D721Med (cell line): ENCODE measurements around the gene MAMLD1.

ENCODE experiments used
- DNase-seq: peaks from one replicate; pipeline ENCODE4 v3.0.0; 2011; ENCODE audit warnings: low spot score; ENCODE audit not compliant: insufficient read length
- FAIRE-seq: peaks from 2 replicates; lab custom pipeline; 2011; peaks lifted over from hg19 to GRCh38; lab: Jason Lieb, UNC
- TF ChIP-seq, protein P1 (sequence below): IDR thresholded peaks from 2 replicates; pipeline ENCODE4 v1.5.1; 2012; ENCODE audit warnings: mild to moderate bottlenecking, control low read depth; ENCODE audit not compliant: insufficient read depth; ENCODE audit errors: missing control alignments

Gene MAMLD1

DNA sequence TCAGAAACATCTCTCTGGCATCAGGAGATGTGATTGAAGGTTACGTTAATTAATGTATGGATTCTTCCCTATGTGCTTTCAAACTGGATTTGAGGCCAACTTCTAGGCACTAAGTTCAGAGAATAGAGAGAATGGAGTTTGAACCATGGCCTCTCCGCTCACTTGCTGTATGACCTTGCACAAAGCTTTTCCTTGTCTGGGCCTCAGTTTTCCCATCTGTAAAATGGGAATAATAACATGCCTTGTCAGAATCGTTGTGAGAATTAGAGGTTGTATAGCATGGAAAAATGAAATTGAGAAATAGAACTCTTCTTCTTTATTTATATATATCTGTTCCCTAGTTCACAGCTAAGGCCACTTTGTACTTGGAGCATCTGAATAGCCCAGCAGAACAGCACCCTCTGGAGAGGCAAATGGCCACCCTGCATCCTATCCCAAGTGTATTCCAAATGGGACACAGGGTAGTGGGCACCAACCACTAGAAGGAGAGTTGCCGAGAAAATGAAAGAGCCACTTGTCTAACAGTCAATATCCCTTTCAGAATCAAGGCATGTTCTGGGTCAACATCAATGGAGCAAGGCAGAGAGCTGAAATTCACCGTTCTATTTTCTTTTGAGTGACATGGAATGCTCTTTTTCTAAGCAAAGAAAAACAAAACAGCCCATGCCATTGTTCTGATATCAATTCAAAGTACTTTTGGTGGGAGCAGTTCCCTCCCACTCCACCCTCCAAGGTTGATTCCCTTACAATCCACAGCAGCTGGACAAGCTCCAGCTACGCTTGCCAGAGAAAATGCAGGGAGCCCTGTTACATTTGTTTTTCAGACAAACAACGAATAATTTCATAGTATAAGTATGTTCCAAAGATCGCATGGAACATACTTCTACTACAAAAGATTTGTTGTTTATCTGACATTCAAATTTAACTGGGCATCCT is 182.0 kb downstream of the MAMLD1 start:
- DNase-seq, result no peak

DNA sequence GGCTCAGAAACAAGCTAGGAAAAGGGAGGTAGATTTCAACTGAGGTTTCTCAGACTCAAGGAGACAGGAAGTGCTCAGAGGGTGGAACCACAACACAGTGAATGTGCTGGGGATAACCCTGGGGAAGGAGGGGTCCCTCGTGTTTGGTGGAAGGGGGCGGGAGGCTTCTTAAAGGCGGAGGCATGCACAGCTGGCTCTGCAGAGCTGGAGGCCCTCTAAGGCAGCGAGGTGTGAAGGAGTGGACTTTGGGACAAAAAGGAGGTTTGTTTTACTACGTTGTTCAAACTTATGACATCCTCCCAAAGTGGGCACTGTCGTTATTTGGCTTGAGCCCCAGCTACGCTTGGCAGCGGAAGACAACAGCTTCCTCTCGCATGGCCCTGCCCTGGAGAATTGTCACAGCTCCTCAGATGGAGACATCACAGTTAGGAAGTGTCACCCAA is 183.6 kb downstream of the MAMLD1 start:
- TF ChIP-seq, protein P1, sequence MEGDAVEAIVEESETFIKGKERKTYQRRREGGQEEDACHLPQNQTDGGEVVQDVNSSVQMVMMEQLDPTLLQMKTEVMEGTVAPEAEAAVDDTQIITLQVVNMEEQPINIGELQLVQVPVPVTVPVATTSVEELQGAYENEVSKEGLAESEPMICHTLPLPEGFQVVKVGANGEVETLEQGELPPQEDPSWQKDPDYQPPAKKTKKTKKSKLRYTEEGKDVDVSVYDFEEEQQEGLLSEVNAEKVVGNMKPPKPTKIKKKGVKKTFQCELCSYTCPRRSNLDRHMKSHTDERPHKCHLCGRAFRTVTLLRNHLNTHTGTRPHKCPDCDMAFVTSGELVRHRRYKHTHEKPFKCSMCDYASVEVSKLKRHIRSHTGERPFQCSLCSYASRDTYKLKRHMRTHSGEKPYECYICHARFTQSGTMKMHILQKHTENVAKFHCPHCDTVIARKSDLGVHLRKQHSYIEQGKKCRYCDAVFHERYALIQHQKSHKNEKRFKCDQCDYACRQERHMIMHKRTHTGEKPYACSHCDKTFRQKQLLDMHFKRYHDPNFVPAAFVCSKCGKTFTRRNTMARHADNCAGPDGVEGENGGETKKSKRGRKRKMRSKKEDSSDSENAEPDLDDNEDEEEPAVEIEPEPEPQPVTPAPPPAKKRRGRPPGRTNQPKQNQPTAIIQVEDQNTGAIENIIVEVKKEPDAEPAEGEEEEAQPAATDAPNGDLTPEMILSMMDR, result no peak
- no peak for FAIRE-seq
- DNase-seq, result no peak

More for the DNA sequence above, 182.0 kb downstream of the MAMLD1 start:
- TF ChIP-seq, protein P1, result no peak
- no peak for FAIRE-seq

DNA sequence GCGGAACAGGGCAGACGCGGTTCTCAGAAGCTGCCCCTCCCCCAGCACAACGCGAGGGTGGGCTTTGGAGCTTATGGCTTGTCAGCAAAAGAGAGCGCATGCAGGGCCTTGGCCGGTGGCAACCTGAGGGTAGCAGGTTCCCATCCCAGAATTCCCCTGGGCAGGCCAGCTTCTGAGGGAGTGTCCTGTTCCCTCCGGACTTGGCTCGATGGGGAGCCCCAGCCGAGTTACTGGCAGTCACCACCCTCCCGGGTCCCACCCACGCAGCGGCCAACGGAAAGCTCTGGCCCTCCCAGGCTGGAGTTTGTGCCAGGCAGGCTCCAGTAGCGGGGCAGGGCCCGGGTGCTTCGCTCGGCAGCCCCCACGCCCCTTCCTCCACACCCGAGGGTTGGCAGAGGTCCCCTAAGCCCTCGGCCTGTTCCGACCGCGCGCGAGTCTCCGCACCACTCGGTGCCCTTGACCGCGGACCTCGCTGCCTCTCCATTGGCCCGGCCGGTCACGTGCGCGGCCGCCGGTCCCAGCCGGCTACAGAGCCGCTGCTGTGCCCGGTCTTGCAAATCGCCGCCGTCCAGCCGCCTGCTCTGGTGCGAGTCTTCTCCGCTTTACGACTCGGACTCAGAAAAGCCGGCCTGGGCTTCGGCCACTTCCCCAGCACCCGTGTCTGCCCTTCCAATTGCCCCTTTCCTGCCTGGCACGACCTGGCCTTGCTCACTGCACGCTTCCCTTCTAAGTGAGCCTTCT is 184.4 kb downstream of the MAMLD1 start:
- no peak for FAIRE-seq
- TF ChIP-seq, protein P1, result no peak
- no peak for DNase-seq

DNA sequence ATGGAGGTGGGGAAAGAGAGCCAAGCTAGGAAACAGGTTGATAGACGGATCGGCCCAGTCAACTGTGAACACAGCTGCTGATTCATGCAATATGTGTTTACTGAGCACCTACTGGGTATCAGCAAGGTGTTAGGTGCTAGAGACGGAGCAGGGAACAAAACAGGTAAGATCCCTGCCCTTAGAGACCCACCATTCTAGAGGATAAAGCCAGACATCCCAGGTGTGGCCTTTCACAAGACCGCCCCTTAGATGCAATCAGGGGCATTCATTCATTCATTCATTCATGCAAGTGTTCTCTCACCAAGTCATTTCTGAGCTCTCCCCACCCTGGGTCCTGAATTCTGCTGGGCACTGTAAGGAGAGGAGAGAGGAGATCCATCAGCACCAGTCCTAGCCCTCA is 185.1 kb downstream of the MAMLD1 start:
- no peak for DNase-seq
- no peak for FAIRE-seq
- TF ChIP-seq, protein P1, result no peak

- FAIRE-seq (no peak), DNase-seq (no peak)
- TF ChIP-seq, protein P1, result no peak
Observed at GRCh38 chrX:150548684-150549083, 185.6 kb downstream of the MAMLD1 start.

DNA sequence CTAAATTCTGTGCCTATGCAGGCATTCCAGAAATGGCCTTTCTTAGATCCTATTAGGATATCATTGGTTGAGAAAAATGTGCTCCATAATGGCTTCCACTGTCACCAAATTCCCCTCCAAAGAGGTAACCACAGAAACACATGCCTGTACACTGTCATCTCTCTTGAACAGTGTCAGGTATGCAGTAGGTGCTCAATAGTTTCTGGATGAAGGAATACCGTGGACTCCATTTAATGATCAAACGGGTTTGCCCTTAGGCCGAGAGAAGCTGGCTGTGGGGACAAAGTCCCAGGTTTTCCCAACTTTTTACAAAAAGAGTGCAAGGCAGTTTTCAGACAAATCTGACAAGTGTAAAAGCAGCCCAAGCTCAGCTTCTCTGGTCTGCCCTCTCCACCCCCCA is 188.8 kb downstream of the MAMLD1 start:
- DNase-seq, result no peak
- no peak for FAIRE-seq
- TF ChIP-seq, protein P1, result no peak
